Adipose tissue (tissue), 3 donors: Measurements from ENCODE around the gene CNTNAP5. TPM values are rescaled to one million over a fixed set of nuclear protein-coding genes. Genes with fewer than 3 reads are reported as not detected.

ENCODE experiments used
- H3K27ac ChIP-seq: one replicate; pipeline ENCODE4 v1.5.1; 2013; ENCODE audit warnings: low read depth, low read length
- WGBS, 3 donors: extraction: QIAGEN DNeasy Blood & Tissue Kit; methylation state at CpG; one replicate each; pipeline ENCODE4 v1.1.7; 2013; 5-methylcytosine and 5-hydroxymethylcytosine counted together
- polyA plus RNA-seq, 3 donors: library from polyadenylated mRNA; stranded (reverse); fragments of 200-250 nt; gene quantifications; one replicate each; pipeline ENCODE4 v1.2.3, GENCODE V29; 2013
- donor health status: healthy with polysubstance abuse.
- donor health status: Bipolar disorder and iron deficiency.
- donor health status: healthy.

Gene CNTNAP5
- polyA plus RNA-seq, 3 donors: 0.10 TPM; not detected in 2

GRCh38 chr2:124049136-124049535 lies 24.0 kb downstream of the CNTNAP5 start:
- WGBS, 3 donors: 66 to 83% (median 72%) methylated on average over 4 of the region's 4 CpGs
- H3K27ac ChIP-seq: no peak overlapping the region

- 63 to 77% (median 74%) methylated on average over 2 of the region's 2 CpGs for WGBS, 3 donors
Observed at GRCh38 chr2:124050833-124051497, 25.9 kb downstream of the CNTNAP5 start.

GRCh38 chr2:124053796-124054195 lies 28.7 kb downstream of the CNTNAP5 start:
- 68 to 84% (median 77%) methylated on average over 3 of the region's 3 CpGs for WGBS, 3 donors

More at GRCh38 chr2:124050833-124051497, 25.9 kb downstream of the CNTNAP5 start:
- H3K27ac ChIP-seq: no peak overlapping the region

GRCh38 chr2:124063596-124063995 lies 38.5 kb downstream of the CNTNAP5 start:
- 76 to 87% (median 83%) methylated on average over 2 of the region's 2 CpGs for WGBS, 3 donors

More at GRCh38 chr2:124053796-124054195, 28.7 kb downstream of the CNTNAP5 start:
- H3K27ac ChIP-seq: no peak overlapping the region

GRCh38 chr2:124065636-124066035 lies 40.5 kb downstream of the CNTNAP5 start:
- WGBS, 3 donors: 62 to 67% (median 63%) methylated on average over 4 of the region's 4 CpGs
- no peak overlapping the region for H3K27ac ChIP-seq

More at GRCh38 chr2:124063596-124063995, 38.5 kb downstream of the CNTNAP5 start:
- H3K27ac ChIP-seq: no peak overlapping the region

DNA sequence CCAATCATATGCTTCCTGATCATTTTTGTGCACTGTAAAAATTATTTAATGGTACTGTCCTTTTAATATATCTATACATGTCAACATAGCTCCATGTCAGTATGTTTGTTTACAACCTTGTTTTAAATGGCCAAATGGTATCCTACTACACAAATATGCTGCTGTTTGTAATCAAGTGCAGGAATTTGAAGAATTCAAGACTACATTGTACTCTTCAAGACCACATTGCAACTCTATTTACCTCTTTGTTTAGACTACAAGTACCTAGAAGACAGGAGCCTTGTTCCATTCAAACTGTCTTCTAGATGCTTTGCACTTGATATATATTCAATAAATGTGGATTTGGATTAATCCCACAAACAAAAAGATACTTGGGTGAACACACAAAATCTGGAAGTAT lies 41.7 kb downstream of the CNTNAP5 start:
- no peak overlapping the region for H3K27ac ChIP-seq

GRCh38 chr2:124079045-124079444 lies 54.0 kb downstream of the CNTNAP5 start:
- WGBS, 3 donors: 72 to 86% (median 79%) methylated on average over 2 of the region's 2 CpGs
- H3K27ac ChIP-seq: no peak overlapping the region

- 49 to 58% (median 58%) methylated on average over 6 of the region's 6 CpGs for WGBS, 3 donors
- H3K27ac ChIP-seq: no peak overlapping the region
Observed at GRCh38 chr2:124080281-124081153, 55.4 kb downstream of the CNTNAP5 start.

- H3K27ac ChIP-seq: no peak overlapping the region
- 34 to 54% (median 37%) methylated on average over 1 of the region's 1 CpG for WGBS, 3 donors
Observed at GRCh38 chr2:124081154-124081716, 56.1 kb downstream of the CNTNAP5 start.

DNA sequence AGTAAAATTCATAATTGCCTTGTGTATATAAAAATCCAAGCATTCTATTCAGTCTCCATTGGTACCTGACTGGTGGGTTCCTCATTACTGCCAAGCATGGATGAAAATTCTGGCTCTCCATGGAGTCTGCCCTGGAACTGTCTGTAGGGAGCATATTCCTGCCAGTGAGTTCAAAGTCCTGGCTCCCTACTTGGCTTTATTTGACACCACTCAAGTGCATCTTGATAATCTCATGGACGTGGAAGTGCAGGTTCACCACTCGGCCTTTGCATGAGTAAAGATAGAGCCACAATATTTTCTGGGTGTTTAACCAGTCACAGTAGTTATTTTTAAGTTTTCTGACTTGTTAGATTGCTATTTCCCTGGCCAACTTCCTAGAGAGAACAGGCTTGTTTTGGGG lies 63.5 kb downstream of the CNTNAP5 start:
- 32 to 66% (median 60%) methylated on average over 2 of the region's 2 CpGs for WGBS, 3 donors
- H3K27ac ChIP-seq: no peak overlapping the region

DNA sequence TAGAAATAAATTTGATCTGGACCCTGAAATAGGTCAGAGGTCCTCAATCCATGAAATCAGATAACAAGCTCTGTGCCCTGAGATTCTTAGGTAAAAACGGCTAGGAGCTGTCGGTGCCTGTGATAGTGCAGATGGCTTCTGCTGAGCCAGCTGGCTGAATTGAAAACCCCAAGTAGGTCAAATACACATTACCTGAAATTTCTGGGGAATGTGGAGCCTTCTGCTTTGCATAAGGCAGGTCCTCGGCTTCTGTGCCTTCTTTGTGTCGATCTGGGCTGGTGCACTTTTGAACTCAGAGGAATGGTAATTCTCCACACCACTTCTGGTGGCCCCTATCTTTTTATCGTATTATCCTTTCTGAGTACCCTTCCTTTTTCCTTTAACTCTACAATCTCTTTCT lies 66.6 kb downstream of the CNTNAP5 start:
- no peak overlapping the region for H3K27ac ChIP-seq
- 60 to 66% (median 66%) methylated on average over 5 of the region's 5 CpGs for WGBS, 3 donors

DNA sequence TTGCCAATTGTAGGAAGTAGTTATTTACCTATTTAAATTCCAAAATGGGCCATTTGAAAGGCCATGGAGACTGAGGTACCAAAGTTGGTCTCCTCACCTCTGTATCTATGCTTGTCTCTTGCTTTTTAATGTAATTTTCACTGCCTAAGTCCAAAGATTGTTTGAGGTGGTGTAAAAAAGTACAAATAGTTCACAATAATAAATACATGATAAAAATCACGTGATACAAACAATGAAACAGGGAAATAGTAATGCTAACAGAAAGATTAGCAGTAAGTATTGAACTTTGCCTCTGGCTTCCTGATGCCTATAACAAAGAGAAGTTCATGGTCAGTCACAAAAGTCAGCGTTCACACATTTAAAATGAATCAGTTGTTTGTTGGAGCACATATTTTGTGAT lies 67.6 kb downstream of the CNTNAP5 start:
- H3K27ac ChIP-seq: no peak overlapping the region
- WGBS, 3 donors: 27 to 71% (median 62%) methylated on average over 2 of the region's 2 CpGs

- 68 to 81% (median 80%) methylated on average over 1 of the region's 1 CpG for WGBS, 3 donors
Observed at GRCh38 chr2:124104914-124105313, 79.8 kb downstream of the CNTNAP5 start.

DNA sequence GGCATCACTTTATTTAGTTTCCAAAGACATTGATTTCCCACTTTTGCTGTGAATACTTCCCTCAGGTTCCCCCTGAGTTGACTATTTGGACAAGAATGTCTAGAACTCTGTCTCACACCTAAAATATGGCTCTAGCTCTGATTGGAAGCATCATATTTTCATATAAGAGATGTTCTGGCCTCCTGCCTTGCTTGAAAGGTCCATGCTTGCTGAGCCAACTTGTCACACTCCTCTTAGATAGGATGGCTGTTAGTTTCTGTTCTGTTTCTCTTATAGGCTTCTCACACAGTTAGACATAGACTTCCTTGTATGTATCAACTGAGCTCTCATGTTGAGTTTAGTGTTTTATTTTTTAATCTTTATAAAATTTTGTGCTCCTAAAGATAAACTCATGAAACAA lies 87.1 kb downstream of the CNTNAP5 start:
- no peak overlapping the region for H3K27ac ChIP-seq

More at GRCh38 chr2:124104914-124105313, 79.8 kb downstream of the CNTNAP5 start:
- no peak overlapping the region for H3K27ac ChIP-seq

GRCh38 chr2:124112966-124113365 lies 87.9 kb downstream of the CNTNAP5 start:
- no peak overlapping the region for H3K27ac ChIP-seq
- 39 to 58% (median 56%) methylated on average over 2 of the region's 2 CpGs for WGBS, 3 donors

DNA sequence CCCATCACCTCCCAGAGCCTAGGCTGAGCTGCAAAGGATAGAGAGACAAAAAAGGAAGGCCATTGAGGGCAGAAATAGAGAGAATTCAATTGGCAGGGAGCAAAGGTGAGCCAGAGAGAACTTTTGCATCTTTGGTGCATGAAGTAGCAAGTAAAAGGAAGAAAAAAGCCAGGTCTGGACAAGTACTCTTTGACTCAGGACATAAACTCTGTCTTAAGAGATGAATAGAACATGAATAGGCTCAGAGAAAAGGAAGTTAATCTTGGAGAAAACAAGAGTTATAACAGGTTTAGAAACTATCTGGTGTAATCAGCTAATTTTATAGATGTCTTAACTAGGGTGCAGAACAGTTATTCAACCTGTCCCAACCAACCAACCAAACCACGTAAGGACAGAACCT lies 95.2 kb downstream of the CNTNAP5 start:
- 89 to 96% (median 93%) methylated on average over 1 of the region's 1 CpG for WGBS, 3 donors
- H3K27ac ChIP-seq: no peak overlapping the region

DNA sequence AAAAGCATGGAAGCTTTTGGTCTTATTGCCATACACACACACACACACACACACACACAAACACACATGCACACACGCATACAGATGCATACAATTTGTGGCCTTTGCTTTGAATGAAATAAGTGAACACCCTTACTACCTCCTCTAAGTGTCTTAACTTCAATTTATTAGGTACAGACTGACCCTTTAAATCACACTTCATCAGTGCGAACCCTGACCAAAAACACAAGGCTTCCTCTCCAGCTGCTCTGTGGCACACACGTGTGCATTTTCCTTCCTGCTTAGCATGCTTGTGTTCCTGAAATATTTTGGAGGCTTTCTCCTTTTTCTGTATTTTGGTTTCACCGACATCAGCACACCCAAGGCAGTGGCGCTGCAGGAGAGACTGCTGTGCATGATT lies 96.0 kb downstream of the CNTNAP5 start:
- WGBS, 3 donors: 83 to 90% (median 84%) methylated on average over 5 of the region's 5 CpGs
- no peak overlapping the region for H3K27ac ChIP-seq

- H3K27ac ChIP-seq: no peak overlapping the region
- 80 to 87% (median 85%) methylated on average over 3 of the region's 3 CpGs for WGBS, 3 donors
Observed at GRCh38 chr2:124121760-124122275, 96.7 kb downstream of the CNTNAP5 start.

GRCh38 chr2:124122340-124122739 lies 97.3 kb downstream of the CNTNAP5 start:
- WGBS, 3 donors: 71 to 87% (median 85%) methylated on average over 1 of the region's 1 CpG
- H3K27ac ChIP-seq: no peak overlapping the region
